ENCODE measurements around the gene FBXO17. TPM values are rescaled to one million over a fixed set of nuclear protein-coding genes. Genes with fewer than 3 reads are reported as not detected.

Gene FBXO17
- total RNA-seq, 1 donor from 2014 or later: 13.3 TPM

- TF ChIP-seq, protein P1, sequence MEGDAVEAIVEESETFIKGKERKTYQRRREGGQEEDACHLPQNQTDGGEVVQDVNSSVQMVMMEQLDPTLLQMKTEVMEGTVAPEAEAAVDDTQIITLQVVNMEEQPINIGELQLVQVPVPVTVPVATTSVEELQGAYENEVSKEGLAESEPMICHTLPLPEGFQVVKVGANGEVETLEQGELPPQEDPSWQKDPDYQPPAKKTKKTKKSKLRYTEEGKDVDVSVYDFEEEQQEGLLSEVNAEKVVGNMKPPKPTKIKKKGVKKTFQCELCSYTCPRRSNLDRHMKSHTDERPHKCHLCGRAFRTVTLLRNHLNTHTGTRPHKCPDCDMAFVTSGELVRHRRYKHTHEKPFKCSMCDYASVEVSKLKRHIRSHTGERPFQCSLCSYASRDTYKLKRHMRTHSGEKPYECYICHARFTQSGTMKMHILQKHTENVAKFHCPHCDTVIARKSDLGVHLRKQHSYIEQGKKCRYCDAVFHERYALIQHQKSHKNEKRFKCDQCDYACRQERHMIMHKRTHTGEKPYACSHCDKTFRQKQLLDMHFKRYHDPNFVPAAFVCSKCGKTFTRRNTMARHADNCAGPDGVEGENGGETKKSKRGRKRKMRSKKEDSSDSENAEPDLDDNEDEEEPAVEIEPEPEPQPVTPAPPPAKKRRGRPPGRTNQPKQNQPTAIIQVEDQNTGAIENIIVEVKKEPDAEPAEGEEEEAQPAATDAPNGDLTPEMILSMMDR (IDR thresholded peaks at IDR 0.05): no peak
- intact Hi-C loops (cut with DNase I): no loop called here
- no peaks in the 10 kb centered on the region for H3K27me3 ChIP-seq
- ATAC-seq (no peak), DNase-seq (no peak)
- no peak overlapping the region for H3K4me3 ChIP-seq
- H3K9me3 ChIP-seq: no peaks in the 10 kb centered on the region
- H3K4me1 ChIP-seq: no peaks in the 10 kb centered on the region
- H3K27ac ChIP-seq: no peak overlapping the region
- peaks cover 21% of the 10 kb centered on the region for H3K36me3 ChIP-seq
Observed at GRCh38 chr19:38919837-38920601, 55.5 kb downstream of the FBXO17 start.

- no peaks in the 10 kb centered on the region for H3K4me1 ChIP-seq
- no peak for DNase-seq
- no peaks in the 10 kb centered on the region for H3K27me3 ChIP-seq
- intact Hi-C loops (cut with DNase I): no loop called here
- TF ChIP-seq, protein P1 (IDR thresholded peaks at IDR 0.05): no peak
- H3K4me3 ChIP-seq: no peak overlapping the region
- ATAC-seq: no peak
- H3K27ac ChIP-seq: no peak overlapping the region
- H3K36me3 ChIP-seq: peaks cover 7% of the 10 kb centered on the region
- no peaks in the 10 kb centered on the region for H3K9me3 ChIP-seq
Observed at GRCh38 chr19:38918526-38918925, 57.0 kb downstream of the FBXO17 start.

DNA sequence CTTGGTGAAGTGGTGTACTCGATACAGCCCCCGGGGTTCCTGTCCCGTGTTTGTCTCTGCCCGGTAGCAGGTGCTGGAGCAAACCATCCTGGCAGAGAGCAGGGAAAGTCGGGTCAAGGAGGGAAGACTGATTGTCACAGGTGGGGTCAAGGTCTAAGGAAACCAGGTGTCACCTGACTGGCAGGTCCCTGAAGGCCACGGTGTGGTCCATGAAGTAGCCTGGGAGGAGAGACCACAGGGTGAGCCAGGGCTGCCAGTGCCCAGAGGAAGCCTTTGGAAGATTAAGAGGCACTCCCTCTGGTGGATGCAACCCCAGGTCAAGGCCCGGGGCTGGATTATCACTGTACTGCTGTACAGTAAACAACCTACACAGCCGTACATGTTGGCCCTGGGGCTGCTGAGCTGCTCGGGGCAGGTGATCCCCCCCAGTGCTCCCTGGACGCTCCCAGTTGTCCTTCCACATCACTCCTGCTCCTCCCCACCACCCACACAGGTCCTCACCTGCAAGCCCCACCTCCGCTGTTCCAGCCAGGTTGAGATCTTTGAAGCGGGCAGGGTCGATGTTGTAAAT, 57.5 kb downstream of the FBXO17 start:
- Histone ChIP-seq H3K27me3 (no peaks in the 10 kb centered on the region), H3K27ac (no peak overlapping the region), H3K4me3 (no peak overlapping the region), H3K9me3 (no peaks in the 10 kb centered on the region), H3K36me3 (peaks cover 6% of the 10 kb centered on the region), H3K4me1 (no peaks in the 10 kb centered on the region)
- DNase-seq (no peak), ATAC-seq (no peak)
- intact Hi-C loops (cut with DNase I): no loop called here
- TF ChIP-seq, protein P1 (IDR thresholded peaks at IDR 0.05): no peak

GRCh38 chr19:38917516-38917915, 58.0 kb downstream of the FBXO17 start:
- intact Hi-C loops (cut with DNase I): no loop called here
- no peaks in the 10 kb centered on the region for H3K4me1 ChIP-seq
- H3K36me3 ChIP-seq: peaks cover 6% of the 10 kb centered on the region
- DNase-seq (no peak), ATAC-seq (no peak)
- no peaks in the 10 kb centered on the region for H3K9me3 ChIP-seq
- no peak overlapping the region for H3K4me3 ChIP-seq
- no peaks in the 10 kb centered on the region for H3K27me3 ChIP-seq
- TF ChIP-seq, protein P1 (IDR thresholded peaks at IDR 0.05): no peak
- no peak overlapping the region for H3K27ac ChIP-seq

DNA sequence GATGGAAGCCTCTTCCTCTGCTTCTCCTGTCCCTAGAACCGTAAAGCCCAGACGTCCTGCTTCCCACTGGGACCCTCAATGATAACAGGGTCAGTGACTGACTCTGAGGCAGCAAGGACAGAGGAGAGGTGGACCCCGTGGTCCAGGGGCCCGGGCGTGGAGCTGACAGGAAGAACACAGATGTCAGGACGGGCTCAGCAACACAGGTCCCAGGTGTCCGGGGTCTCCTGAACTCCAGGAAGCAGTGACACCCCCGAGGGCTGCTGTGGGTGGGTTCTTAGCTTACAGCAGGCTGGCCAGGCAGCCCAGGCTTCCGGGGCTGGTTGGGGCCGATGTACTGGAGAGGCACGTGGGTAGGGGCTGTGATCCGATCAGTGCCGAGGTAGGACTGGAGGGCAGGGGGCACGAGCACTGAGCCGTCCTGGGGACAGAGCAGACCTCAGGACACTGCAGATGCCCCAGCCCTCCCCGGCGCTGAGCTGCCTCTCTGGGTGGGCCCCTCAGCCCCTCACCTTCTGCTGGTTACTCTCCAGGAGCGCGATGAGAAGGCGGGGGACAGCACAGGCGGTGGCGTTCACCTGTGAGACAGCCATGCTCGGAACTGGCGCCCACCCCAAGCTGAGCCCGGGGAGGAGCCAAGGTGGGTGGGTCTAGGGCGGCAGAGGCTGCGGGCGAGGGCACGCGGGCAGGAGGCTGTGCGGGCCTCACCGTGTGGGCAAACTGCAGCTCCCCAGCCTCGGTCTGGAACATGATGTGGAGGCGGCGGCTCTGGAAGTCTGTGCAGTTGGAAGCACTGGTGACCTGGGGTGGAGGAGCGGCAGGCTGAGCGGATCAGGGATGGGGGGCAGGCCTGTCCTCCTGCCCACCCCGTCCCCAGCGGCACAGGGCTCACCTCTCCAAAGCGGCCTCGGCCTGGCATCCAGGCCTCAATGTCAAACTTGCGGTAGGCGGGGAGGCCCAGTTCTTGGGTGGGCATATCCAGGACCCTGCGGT, 59.9 kb downstream of the FBXO17 start:
- H3K4me3 ChIP-seq: no peak overlapping the region
- DNase-seq (no peak), ATAC-seq (no peak)
- H3K9me3 ChIP-seq: no peaks in the 10 kb centered on the region
- no peaks in the 10 kb centered on the region for H3K27me3 ChIP-seq
- no peaks in the 10 kb centered on the region for H3K4me1 ChIP-seq
- TF ChIP-seq, protein P1 (IDR thresholded peaks at IDR 0.05): no peak
- intact Hi-C loops (cut with DNase I): no loop called here
- H3K27ac ChIP-seq: no peak overlapping the region
- H3K36me3 ChIP-seq: no peaks in the 10 kb centered on the region
